Neural progenitor cell (in vitro differentiated cells): ENCODE data around the gene FADS1.

Experiments used
- EZH2 ChIP-seq: fragments of 200-600 bp; sonication (generic); IDR thresholded peaks from 2 replicates; pipeline ENCODE4 v1.6.1; 2017; ENCODE audit warnings: antibody characterized with exemption, mild to moderate bottlenecking, moderate library complexity
- TF ChIP-seq, protein P1 (sequence below): fragments of 200-600 bp; sonication (generic); IDR thresholded peaks from 2 replicates; pipeline ENCODE4 v1.5.1; 2017; ENCODE audit warnings: antibody characterized with exemption, mild to moderate bottlenecking

- TF ChIP-seq, protein P1, sequence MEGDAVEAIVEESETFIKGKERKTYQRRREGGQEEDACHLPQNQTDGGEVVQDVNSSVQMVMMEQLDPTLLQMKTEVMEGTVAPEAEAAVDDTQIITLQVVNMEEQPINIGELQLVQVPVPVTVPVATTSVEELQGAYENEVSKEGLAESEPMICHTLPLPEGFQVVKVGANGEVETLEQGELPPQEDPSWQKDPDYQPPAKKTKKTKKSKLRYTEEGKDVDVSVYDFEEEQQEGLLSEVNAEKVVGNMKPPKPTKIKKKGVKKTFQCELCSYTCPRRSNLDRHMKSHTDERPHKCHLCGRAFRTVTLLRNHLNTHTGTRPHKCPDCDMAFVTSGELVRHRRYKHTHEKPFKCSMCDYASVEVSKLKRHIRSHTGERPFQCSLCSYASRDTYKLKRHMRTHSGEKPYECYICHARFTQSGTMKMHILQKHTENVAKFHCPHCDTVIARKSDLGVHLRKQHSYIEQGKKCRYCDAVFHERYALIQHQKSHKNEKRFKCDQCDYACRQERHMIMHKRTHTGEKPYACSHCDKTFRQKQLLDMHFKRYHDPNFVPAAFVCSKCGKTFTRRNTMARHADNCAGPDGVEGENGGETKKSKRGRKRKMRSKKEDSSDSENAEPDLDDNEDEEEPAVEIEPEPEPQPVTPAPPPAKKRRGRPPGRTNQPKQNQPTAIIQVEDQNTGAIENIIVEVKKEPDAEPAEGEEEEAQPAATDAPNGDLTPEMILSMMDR, result no peak
- TF ChIP-seq EZH2, result no peak
Measured at GRCh38 chr11:61838501-61838900, 21.7 kb upstream of the FADS1 start.
